HL-60 (cell line): ENCODE data around the gene LFNG.

ENCODE experiments used
- DNase-seq, 2 experiments: peaks; one replicate each; pipeline ENCODE4 v3.0.0-alpha.2; 2010 to 2020; ENCODE audit warnings: low read depth in 1 of 2, low spot score in 1 of 2
- H3K27ac ChIP-seq: fragments of 250-450 bp; sonication (Bioruptor Pico); replicated peaks from 2 replicates; pipeline ENCODE4 v1.5.1; 2020; ENCODE audit warnings: mild to moderate bottlenecking, moderate library complexity
- H3K27me3 ChIP-seq: fragments of 250-450 bp; sonication (Bioruptor Pico); 2 replicates; pipeline ENCODE4 v1.5.1; 2021; ENCODE audit warnings: mild to moderate bottlenecking, moderate library complexity; ENCODE audit not compliant: insufficient read depth, poor library complexity, severe bottlenecking
- H3K4me3 ChIP-seq: replicated peaks from 2 replicates; pipeline ENCODE4 v1.5.1; 2011; ENCODE audit warnings: mild to moderate bottlenecking, control low read depth, low read length; ENCODE audit not compliant: insufficient read depth
- CTCF ChIP-seq: IDR thresholded peaks from one replicate; pipeline ENCODE4 v1.5.1; 2011; ENCODE audit warnings: low read length, control low read depth, inconsistent platforms; ENCODE audit not compliant: insufficient read depth
- GABPA ChIP-seq: IDR thresholded peaks from 2 replicates; pipeline ENCODE4 v1.6.1; 2012; ENCODE audit warnings: low read depth
- POLR2AphosphoS5 ChIP-seq: IDR thresholded peaks from 2 replicates; pipeline ENCODE4 v1.6.1; 2012; ENCODE audit warnings: low read depth
- SPI1 ChIP-seq: IDR thresholded peaks from 2 replicates; pipeline ENCODE4 v1.6.1; 2012; ENCODE audit warnings: low read depth, mild to moderate bottlenecking, borderline replicate concordance
- TF ChIP-seq, protein P1 (sequence below): IDR thresholded peaks from 2 replicates; pipeline ENCODE4 v1.6.1; 2012; ENCODE audit warnings: low read depth; ENCODE audit not compliant: insufficient replicate concordance

The LFNG gene

DNA sequence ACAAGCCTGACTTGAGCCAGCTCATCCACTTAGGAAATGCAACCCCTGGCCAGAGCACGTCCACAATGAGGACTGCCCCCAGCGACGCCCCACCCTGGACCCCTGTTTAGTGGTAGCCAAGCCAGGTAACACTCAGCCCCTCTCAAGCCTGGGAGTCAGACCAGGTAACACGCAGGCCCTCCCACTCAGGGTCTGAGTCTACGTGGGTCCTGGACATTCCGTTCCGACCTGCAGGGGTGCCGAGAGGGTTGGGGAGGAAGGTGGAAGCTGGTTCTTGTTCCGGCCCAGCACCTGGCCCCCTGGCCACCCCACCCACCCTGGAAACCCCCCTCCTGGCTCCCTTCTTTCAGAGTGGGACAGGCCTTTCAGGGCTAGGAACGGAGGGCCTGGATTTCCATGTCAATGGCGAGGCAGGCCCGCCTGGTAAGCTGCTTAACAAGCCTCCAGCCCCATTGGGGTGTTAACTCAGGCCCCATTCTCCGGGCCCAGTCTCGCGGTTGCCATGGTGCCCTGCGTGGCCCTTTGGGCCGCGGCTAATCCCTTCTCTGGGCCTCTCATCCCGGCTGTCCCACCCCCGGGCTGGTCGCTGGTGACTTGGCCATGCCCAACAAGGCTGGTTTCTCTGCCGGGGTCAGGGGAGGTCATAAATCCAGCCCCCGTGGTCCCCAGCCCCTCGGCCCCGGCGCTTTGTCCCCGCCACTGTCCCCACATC, 19.7 kb upstream of the LFNG start:
- Histone ChIP-seq H3K4me3 (no peak overlapping the region), H3K27ac (no peak overlapping the region), H3K27me3 (peaks cover 9% of the 10 kb centered on the region)
- TF ChIP-seq GABPA = no peak
- TF ChIP-seq, protein P1, sequence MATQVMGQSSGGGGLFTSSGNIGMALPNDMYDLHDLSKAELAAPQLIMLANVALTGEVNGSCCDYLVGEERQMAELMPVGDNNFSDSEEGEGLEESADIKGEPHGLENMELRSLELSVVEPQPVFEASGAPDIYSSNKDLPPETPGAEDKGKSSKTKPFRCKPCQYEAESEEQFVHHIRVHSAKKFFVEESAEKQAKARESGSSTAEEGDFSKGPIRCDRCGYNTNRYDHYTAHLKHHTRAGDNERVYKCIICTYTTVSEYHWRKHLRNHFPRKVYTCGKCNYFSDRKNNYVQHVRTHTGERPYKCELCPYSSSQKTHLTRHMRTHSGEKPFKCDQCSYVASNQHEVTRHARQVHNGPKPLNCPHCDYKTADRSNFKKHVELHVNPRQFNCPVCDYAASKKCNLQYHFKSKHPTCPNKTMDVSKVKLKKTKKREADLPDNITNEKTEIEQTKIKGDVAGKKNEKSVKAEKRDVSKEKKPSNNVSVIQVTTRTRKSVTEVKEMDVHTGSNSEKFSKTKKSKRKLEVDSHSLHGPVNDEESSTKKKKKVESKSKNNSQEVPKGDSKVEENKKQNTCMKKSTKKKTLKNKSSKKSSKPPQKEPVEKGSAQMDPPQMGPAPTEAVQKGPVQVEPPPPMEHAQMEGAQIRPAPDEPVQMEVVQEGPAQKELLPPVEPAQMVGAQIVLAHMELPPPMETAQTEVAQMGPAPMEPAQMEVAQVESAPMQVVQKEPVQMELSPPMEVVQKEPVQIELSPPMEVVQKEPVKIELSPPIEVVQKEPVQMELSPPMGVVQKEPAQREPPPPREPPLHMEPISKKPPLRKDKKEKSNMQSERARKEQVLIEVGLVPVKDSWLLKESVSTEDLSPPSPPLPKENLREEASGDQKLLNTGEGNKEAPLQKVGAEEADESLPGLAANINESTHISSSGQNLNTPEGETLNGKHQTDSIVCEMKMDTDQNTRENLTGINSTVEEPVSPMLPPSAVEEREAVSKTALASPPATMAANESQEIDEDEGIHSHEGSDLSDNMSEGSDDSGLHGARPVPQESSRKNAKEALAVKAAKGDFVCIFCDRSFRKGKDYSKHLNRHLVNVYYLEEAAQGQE = no peak
- TF ChIP-seq CTCF = no peak
- no peak for TF ChIP-seq SPI1
- TF ChIP-seq POLR2AphosphoS5 = no peak
- DNase-seq = no peak

DNA sequence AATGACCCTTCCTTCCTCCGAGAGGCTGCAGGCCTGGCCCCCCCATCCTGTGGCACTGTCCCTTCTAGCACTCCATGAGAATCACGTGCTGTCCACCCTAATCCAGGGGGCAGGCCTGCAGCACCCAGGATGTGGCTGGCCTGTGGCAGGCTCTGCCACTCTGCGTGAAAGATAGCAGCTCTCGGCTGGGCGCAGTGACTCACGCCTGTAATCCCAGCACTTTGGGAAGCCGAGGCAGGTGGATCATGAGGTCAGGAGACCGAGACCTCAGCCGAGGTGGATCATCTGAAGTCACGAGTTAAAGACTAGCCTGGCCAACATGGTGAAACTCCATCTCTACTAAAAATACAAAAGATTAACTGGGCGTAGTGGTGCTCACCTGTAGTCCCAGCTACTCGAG, 18.9 kb upstream of the LFNG start:
- Histone ChIP-seq H3K4me3 (no peak overlapping the region), H3K27me3 (peaks cover 9% of the 10 kb centered on the region), H3K27ac (no peak overlapping the region)
- TF ChIP-seq, protein P1 = no peak
- TF ChIP-seq CTCF (no peak), GABPA (no peak), SPI1 (no peak), POLR2AphosphoS5 (no peak)
- DNase-seq = no peak

DNA sequence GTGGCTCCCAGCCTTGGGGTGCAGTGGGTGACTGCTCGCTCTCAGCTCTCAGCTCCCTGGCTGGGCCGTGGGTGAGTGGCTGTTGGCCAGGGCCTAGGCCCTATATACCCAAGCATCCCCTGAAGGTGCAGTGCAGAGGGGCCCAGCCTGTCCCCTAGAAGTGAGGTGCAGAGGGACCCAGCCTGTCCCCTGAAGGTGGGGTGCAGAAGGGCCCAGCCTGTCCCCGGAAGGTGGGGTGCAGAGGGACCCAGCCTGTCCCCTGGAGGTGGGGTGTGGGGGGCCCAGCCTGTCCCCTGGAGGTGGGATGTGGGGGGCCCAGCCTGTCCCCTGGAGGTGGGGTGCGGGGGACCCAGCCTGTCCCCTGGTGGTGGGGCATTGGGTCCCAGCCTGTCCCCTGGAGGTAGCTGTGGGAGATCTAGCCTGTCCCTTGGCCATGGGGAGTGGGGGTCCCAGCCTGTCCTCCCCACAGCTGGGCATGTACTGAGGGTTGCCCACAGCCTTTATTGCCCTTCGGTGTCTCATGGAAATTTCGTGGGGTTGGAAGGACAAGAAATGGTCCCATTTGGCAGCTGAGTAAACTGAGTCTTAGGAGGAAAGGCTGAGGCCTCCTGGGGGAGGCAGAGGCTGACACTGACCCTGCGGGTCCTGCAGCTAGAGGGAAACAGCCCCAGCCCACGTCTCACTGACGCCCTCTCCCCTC, 17.5 kb upstream of the LFNG start:
- H3K27me3 ChIP-seq = peaks cover 9% of the 10 kb centered on the region
- H3K27ac ChIP-seq = no peak overlapping the region
- TF ChIP-seq, protein P1 = no peak
- TF ChIP-seq GABPA (no peak), POLR2AphosphoS5 (no peak), SPI1 (no peak), CTCF (no peak)
- H3K4me3 ChIP-seq = no peak overlapping the region
- DNase-seq = no peak
